Smooth muscle cell (in vitro differentiated cells): ENCODE measurements around the gene ZCCHC3. TPM values are rescaled to one million over a fixed set of nuclear protein-coding genes. Genes with fewer than 3 reads are reported as not detected.
"Not testable (repeated sequence)": the region's sequence is repeated elsewhere in the genome, so short reads cannot be mapped to it uniquely, and the experiment has no call there.

ENCODE experiments used
- DNase-seq: peaks from one replicate; lab custom pipeline; 2025; ENCODE audit not compliant: unreplicated experiment; lab: John Stamatoyannopoulos, UW
- H2AFZ ChIP-seq: fragments of 200-600 bp; sonication (generic); 2 replicates; pipeline ENCODE4 v1.6.0; 2016; ENCODE audit warnings: antibody characterized with exemption, low read depth, mild to moderate bottlenecking
- H3F3A ChIP-seq: fragments of 200-600 bp; sonication (generic); 2 replicates; pipeline ENCODE4 v1.6.0; 2017; ENCODE audit warnings: antibody characterized with exemption, low read depth
- H3K27ac ChIP-seq: fragments of 200-600 bp; sonication (generic); 2 replicates; pipeline ENCODE4 v1.5.1; 2016; ENCODE audit warnings: low read depth, mild to moderate bottlenecking
- H3K27me3 ChIP-seq: fragments of 200-600 bp; sonication (generic); 2 replicates; pipeline ENCODE4 v1.6.1; 2016; ENCODE audit warnings: low read depth, mild to moderate bottlenecking
- H3K36me3 ChIP-seq: fragments of 200-600 bp; sonication (generic); 2 replicates; pipeline ENCODE4 v1.5.1; 2016; ENCODE audit warnings: low read depth
- H3K4me1 ChIP-seq: fragments of 200-600 bp; sonication (generic); 2 replicates; pipeline ENCODE4 v1.5.1; 2016; ENCODE audit warnings: low read depth
- H3K4me2 ChIP-seq: fragments of 200-600 bp; sonication (generic); 2 replicates; pipeline ENCODE4 v1.6.0; 2016; ENCODE audit warnings: mild to moderate bottlenecking
- H3K4me3 ChIP-seq: fragments of 200-600 bp; sonication (generic); 2 replicates; pipeline ENCODE4 v1.5.1; 2016; ENCODE audit warnings: mild to moderate bottlenecking
- H3K79me2 ChIP-seq: fragments of 200-600 bp; sonication (generic); 2 replicates; pipeline ENCODE4 v1.6.0; 2016; ENCODE audit warnings: low read depth, mild to moderate bottlenecking
- H3K9ac ChIP-seq: fragments of 200-600 bp; sonication (generic); 2 replicates; pipeline ENCODE4 v1.6.0; 2016; ENCODE audit warnings: low read depth
- H3K9me3 ChIP-seq: fragments of 200-600 bp; sonication (generic); replicated peaks from 2 replicates; pipeline ENCODE4 v1.5.1; 2016; ENCODE audit warnings: low read depth
- H4K20me1 ChIP-seq: fragments of 200-600 bp; sonication (generic); 2 replicates; pipeline ENCODE4 v1.6.0; 2016; ENCODE audit warnings: low read depth
- WGBS: methylation state at CpG from one replicate; pipeline ENCODE4 v1.1.7; 2016; ENCODE audit warnings: low lambda C conversion rate; 5-methylcytosine and 5-hydroxymethylcytosine counted together
- polyA plus RNA-seq: library from polyadenylated mRNA; unstranded; fragments of >200 nt; fragmentation: Nextera tagmentation; extraction: Ambion mirVana; gene quantifications from 2 replicates; pipeline ENCODE4 v1.2.1, GENCODE V29; 2016
- total RNA-seq: library from RNA; depleted of rRNA; stranded (reverse); fragments of >200 nt; gene quantifications from 2 replicates; pipeline ENCODE4 v1.2.3, GENCODE V29; 2014
- TF ChIP-seq, protein P1 (sequence below): fragments of 200-600 bp; sonication (generic); IDR thresholded peaks from 2 replicates; pipeline ENCODE4 v1.5.1; 2017; ENCODE audit warnings: borderline replicate concordance, mild to moderate bottlenecking, antibody characterized with exemption; ENCODE audit not compliant: insufficient read depth, poor library complexity, severe bottlenecking

ZCCHC3 gene
- total and polyA plus RNA-seq, 2 experiments from 2014 or later: 27.7 to 32.4 TPM

DNA sequence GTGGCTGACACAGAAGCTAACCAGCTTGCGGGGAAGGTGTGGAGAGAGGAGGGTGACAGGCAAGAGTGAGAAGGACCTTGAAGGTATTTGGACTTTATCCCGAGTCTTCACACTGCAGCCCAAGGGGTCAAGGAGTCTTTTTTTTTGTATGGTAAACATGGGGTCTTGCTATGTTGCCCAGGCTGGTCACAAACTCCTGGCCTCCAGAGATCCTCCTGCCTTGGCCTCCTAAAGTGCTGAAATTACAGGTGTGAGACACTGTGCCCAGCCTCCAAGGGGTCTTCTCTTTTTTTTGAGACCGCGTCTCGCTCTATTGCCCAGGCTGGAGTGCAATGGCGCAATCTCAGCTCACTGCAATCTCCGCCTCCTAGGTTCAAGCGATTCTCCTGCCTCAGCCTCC, 37.2 kb downstream of the ZCCHC3 start:
- TF ChIP-seq, protein P1, sequence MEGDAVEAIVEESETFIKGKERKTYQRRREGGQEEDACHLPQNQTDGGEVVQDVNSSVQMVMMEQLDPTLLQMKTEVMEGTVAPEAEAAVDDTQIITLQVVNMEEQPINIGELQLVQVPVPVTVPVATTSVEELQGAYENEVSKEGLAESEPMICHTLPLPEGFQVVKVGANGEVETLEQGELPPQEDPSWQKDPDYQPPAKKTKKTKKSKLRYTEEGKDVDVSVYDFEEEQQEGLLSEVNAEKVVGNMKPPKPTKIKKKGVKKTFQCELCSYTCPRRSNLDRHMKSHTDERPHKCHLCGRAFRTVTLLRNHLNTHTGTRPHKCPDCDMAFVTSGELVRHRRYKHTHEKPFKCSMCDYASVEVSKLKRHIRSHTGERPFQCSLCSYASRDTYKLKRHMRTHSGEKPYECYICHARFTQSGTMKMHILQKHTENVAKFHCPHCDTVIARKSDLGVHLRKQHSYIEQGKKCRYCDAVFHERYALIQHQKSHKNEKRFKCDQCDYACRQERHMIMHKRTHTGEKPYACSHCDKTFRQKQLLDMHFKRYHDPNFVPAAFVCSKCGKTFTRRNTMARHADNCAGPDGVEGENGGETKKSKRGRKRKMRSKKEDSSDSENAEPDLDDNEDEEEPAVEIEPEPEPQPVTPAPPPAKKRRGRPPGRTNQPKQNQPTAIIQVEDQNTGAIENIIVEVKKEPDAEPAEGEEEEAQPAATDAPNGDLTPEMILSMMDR: no peak
- Histone ChIP-seq H4K20me1 (peaks cover 34% of the 10 kb centered on the region), H3K27ac (no peak overlapping the region), H3K27me3 (no peaks in the 10 kb centered on the region), H3K9me3 (no peaks in the 10 kb centered on the region), H3K36me3 (no peaks in the 10 kb centered on the region), H3K4me3 (no peak overlapping the region), H3K4me1 (peaks cover 9% of the 10 kb centered on the region), H2AFZ (no peak overlapping the region), H3F3A (peaks cover 12% of the 10 kb centered on the region), H3K4me2 (no peak overlapping the region), H3K79me2 (no peaks in the 10 kb centered on the region), H3K9ac (no peak overlapping the region)
- 93% methylated on average over 8 of the region's 8 CpGs for WGBS
- no peak for DNase-seq

DNA sequence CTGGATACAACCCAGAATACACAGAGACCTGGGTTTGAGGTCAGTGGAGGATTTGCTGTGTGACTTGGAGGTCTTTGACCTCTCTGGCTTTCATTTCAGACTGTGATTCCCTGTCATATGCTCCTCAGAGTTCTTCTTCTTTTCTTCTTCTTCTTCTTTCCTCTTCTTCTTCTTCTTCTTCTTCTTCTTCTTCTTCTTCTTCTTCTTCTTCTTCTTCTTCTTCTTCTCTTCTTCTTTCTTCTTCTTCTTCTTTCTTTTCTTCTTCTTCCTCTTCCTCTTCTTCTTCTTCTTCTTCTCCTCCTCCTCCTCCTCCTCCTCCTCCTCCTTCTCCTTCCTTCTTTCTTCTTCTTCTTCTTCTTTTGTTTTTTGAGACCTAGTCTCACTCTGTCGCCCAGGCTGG, 38.7 kb downstream of the ZCCHC3 start:
- H3K4me3 ChIP-seq, H3K4me2 ChIP-seq, H3K9me3 ChIP-seq, H3K9ac ChIP-seq, DNase-seq, H2AFZ ChIP-seq, H3K27me3 ChIP-seq, H3K79me2 ChIP-seq, H3K27ac ChIP-seq, H3F3A ChIP-seq, H3K4me1 ChIP-seq, H3K36me3 ChIP-seq: not testable (repeated sequence)
- H4K20me1 ChIP-seq: peaks cover 19% of the 10 kb centered on the region
- WGBS: 90% methylated on average over 1 of the region's 1 CpG

DNA sequence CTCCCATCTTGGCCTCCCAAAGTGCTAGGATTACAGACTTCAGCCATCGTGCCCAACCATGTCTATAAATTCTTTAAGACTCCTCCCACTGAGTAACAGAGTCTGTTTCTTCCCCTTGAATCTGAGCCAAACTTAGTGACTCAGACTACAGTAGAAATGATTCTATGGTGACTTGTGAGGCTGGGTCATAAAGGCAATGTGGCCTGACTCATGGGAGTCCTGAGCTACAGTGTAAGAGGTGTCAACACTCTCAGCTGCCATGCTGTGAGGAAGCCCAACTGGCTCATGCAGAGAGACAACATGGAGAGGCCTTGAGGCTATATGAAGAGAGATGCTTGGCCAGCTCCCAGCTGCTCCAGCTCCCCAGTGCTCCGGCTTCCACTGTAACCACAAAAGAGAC, 44.3 kb downstream of the ZCCHC3 start:
- Histone ChIP-seq H3K27ac (no peak overlapping the region), H4K20me1 (no peaks in the 10 kb centered on the region), H3K4me2 (no peak overlapping the region), H3F3A (peaks cover 1% of the 10 kb centered on the region), H3K79me2 (peaks cover 6% of the 10 kb centered on the region), H3K36me3 (no peaks in the 10 kb centered on the region), H2AFZ (no peak overlapping the region), H3K27me3 (no peaks in the 10 kb centered on the region), H3K4me1 (peaks cover 5% of the 10 kb centered on the region), H3K4me3 (no peak overlapping the region), H3K9ac (no peak overlapping the region), H3K9me3 (no peaks in the 10 kb centered on the region)
- TF ChIP-seq, protein P1: no peak
- 57% methylated on average over 2 of the region's 2 CpGs for WGBS
- no peak for DNase-seq

DNA sequence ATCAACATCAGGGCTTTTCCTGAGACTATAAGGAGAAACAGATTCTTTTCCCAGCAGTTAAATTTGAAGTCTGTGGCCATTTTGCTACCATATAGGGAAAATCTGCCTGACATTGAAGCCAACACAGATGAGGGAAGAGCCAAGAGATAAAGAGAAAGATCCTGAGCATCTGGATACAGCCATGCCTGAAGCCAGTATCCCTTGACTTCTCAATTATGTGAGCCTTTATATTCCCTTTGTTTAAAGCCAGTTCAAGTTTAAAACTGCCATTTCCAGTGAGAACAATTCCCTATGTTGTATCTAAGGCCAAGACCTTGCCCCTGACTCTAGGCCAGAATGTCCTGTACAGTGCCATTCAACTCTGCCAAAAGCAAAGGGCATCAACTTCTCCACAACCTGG, 45.7 kb downstream of the ZCCHC3 start:
- Histone ChIP-seq H3K4me1 (peaks cover 5% of the 10 kb centered on the region), H3K4me3 (no peak overlapping the region), H3K9ac (no peak overlapping the region), H4K20me1 (no peaks in the 10 kb centered on the region), H2AFZ (no peak overlapping the region), H3K9me3 (no peaks in the 10 kb centered on the region), H3K4me2 (no peak overlapping the region), H3K79me2 (peaks cover 6% of the 10 kb centered on the region), H3F3A (peaks cover 6% of the 10 kb centered on the region), H3K36me3 (no peaks in the 10 kb centered on the region), H3K27ac (no peak overlapping the region), H3K27me3 (no peaks in the 10 kb centered on the region)
- TF ChIP-seq, protein P1: no peak
- DNase-seq: no peak
